DOHH2 (cell line): ENCODE data around the gene PTPRN2.

Experiments used
- H3F3A ChIP-seq: fragments of 200-600 bp; sonication (generic), shearing (Covaris generic); 2 replicates; pipeline ENCODE4 v1.6.0; 2016; ENCODE audit warnings: antibody characterized with exemption, mild to moderate bottlenecking; ENCODE audit not compliant: control insufficient read depth, insufficient read depth
- H3K27ac ChIP-seq: fragments of 200-600 bp; sonication (generic); 2 replicates; pipeline ENCODE4 v1.5.1; 2014; ENCODE audit warnings: low read depth, mild to moderate bottlenecking, low read length, moderate library complexity
- H3K27me3 ChIP-seq: fragments of 200-600 bp; sonication (generic); 2 replicates; pipeline ENCODE4 v1.6.1; 2014; ENCODE audit warnings: mild to moderate bottlenecking, low read length, mixed read lengths; ENCODE audit not compliant: control insufficient read depth
- H3K36me3 ChIP-seq: fragments of 200-600 bp; sonication (generic); 2 replicates; pipeline ENCODE4 v1.6.1; 2014; ENCODE audit warnings: mild to moderate bottlenecking, low read length, moderate library complexity, mixed read lengths; ENCODE audit not compliant: control insufficient read depth
- H3K4me1 ChIP-seq: fragments of 200-600 bp; sonication (generic); 2 replicates; pipeline ENCODE4 v1.6.1; 2014; ENCODE audit warnings: mild to moderate bottlenecking, low read length, mixed read lengths; ENCODE audit not compliant: control insufficient read depth
- H3K4me2 ChIP-seq: fragments of 200-600 bp; sonication (generic); 2 replicates; pipeline ENCODE4 v1.6.0; 2014; ENCODE audit warnings: mild to moderate bottlenecking, low read length, moderate library complexity
- H3K4me3 ChIP-seq: fragments of 200-600 bp; sonication (generic); 2 replicates; pipeline ENCODE4 v1.5.1; 2014; ENCODE audit warnings: mild to moderate bottlenecking, low read length, mixed read lengths
- H3K79me2 ChIP-seq: fragments of 200-600 bp; sonication (generic); 2 replicates; pipeline ENCODE4 v1.6.1; 2014; ENCODE audit warnings: mild to moderate bottlenecking, low read length, mixed read lengths; ENCODE audit not compliant: control insufficient read depth
- H3K9me2 ChIP-seq: fragments of 200-600 bp; sonication (generic); replicated peaks from 2 replicates; pipeline ENCODE4 v1.6.1; 2014; ENCODE audit warnings: mild to moderate bottlenecking, low read length, mixed read lengths; ENCODE audit not compliant: control insufficient read depth
- H3K9me3 ChIP-seq: fragments of 200-600 bp; sonication (generic); 2 replicates; pipeline ENCODE4 v1.6.1; 2014; ENCODE audit warnings: antibody characterized with exemption, low read length, mixed read lengths; ENCODE audit not compliant: control insufficient read depth, insufficient read depth
- H4K20me1 ChIP-seq: fragments of 200-600 bp; sonication (generic); 2 replicates; pipeline ENCODE4 v1.6.0; 2014; ENCODE audit warnings: low read depth, mild to moderate bottlenecking, antibody characterized with exemption, low read length, moderate library complexity; ENCODE audit not compliant: control insufficient read depth, insufficient read depth
- EZH2phosphoT487 ChIP-seq: fragments of 200-600 bp; sonication (generic); IDR thresholded peaks from 2 replicates; pipeline ENCODE4 v1.6.1; 2017; ENCODE audit warnings: borderline replicate concordance, mild to moderate bottlenecking, antibody characterized with exemption, low read length, moderate library complexity, mixed read lengths
- TF ChIP-seq, protein P1 (sequence below): fragments of 200-600 bp; sonication (generic); IDR thresholded peaks from one replicate; pipeline ENCODE4 v1.5.1; 2014; ENCODE audit warnings: antibody characterized with exemption, mild to moderate bottlenecking, low read depth, low read length; ENCODE audit not compliant: poor library complexity, severe bottlenecking

The PTPRN2 gene

GRCh38 chr7:158602041-158602440, 14.4 kb upstream of the PTPRN2 start:
- Histone ChIP-seq H3K27ac (no peak overlapping the region), H3K36me3 (peaks cover 11% of the 10 kb centered on the region), H3K4me3 (no peak overlapping the region), H3K9me2 (no peaks in the 10 kb centered on the region), H3K79me2 (no peaks in the 10 kb centered on the region), H3F3A (no peaks in the 10 kb centered on the region), H3K4me2 (no peak overlapping the region), H3K27me3 (no peaks in the 10 kb centered on the region), H3K4me1 (peaks cover 4% of the 10 kb centered on the region; the same call in 1 of the 2 replicates), H3K9me3 (no peaks in the 10 kb centered on the region), H4K20me1 (no peaks in the 10 kb centered on the region)
- TF ChIP-seq, protein P1, sequence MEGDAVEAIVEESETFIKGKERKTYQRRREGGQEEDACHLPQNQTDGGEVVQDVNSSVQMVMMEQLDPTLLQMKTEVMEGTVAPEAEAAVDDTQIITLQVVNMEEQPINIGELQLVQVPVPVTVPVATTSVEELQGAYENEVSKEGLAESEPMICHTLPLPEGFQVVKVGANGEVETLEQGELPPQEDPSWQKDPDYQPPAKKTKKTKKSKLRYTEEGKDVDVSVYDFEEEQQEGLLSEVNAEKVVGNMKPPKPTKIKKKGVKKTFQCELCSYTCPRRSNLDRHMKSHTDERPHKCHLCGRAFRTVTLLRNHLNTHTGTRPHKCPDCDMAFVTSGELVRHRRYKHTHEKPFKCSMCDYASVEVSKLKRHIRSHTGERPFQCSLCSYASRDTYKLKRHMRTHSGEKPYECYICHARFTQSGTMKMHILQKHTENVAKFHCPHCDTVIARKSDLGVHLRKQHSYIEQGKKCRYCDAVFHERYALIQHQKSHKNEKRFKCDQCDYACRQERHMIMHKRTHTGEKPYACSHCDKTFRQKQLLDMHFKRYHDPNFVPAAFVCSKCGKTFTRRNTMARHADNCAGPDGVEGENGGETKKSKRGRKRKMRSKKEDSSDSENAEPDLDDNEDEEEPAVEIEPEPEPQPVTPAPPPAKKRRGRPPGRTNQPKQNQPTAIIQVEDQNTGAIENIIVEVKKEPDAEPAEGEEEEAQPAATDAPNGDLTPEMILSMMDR = no peak
- no peak for TF ChIP-seq EZH2phosphoT487

GRCh38 chr7:158601090-158601489, 13.5 kb upstream of the PTPRN2 start:
- Histone ChIP-seq H3K4me1 (peaks cover 4% of the 10 kb centered on the region; the same call in 1 of the 2 replicates), H3K79me2 (no peaks in the 10 kb centered on the region), H3K27me3 (no peaks in the 10 kb centered on the region), H3K9me2 (no peaks in the 10 kb centered on the region), H3F3A (0 out of 2 replicates have a peak, but pooled peaks cover under 1% of the 10 kb centered on the region), H3K9me3 (peaks cover 5% of the 10 kb centered on the region; the same call in 1 of the 2 replicates), H3K36me3 (peaks cover 2% of the 10 kb centered on the region), H3K4me3 (no peak overlapping the region), H3K27ac (no peak overlapping the region), H3K4me2 (no peak overlapping the region), H4K20me1 (no peaks in the 10 kb centered on the region)
- TF ChIP-seq, protein P1 = no peak
- TF ChIP-seq EZH2phosphoT487 = no peak

DNA sequence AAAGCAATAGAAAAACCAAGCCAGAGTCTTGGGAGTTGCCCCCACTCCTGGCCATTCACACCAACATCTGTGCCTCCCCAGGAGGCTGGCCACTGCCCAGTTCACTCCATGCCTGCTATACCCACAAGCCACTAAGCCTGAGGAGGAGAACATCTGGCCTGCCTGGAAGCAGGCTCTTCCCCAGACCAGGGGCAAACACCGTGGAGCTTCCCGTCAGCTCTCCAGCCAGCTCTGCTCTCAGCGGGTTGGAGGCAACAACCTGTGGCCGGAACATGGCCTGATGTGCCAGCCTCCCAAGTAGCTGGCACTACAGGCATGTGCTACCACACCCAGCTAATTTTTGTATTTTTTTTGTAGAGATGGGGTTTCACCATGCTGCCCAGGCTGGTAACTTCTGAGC, 9.1 kb upstream of the PTPRN2 start:
- Histone ChIP-seq H3K36me3 (no peaks in the 10 kb centered on the region), H3K4me1 (no peaks in the 10 kb centered on the region), H3K4me2 (no peak overlapping the region), H3F3A (0 out of 2 replicates have a peak, but pooled peaks cover 3% of the 10 kb centered on the region), H3K9me2 (no peaks in the 10 kb centered on the region), H3K27me3 (no peaks in the 10 kb centered on the region), H3K4me3 (no peak overlapping the region), H3K9me3 (peaks cover 20% of the 10 kb centered on the region; the same call in 1 of the 2 replicates), H4K20me1 (no peaks in the 10 kb centered on the region), H3K79me2 (no peaks in the 10 kb centered on the region), H3K27ac (no peak overlapping the region)
- TF ChIP-seq, protein P1 = no peak
- no peak for TF ChIP-seq EZH2phosphoT487
